A204.1 (cell line): ENCODE measurements around the gene NDUFS8.

Source experiments
- FAIRE-seq: peaks from 2 replicates; lab custom pipeline; 2012; peaks lifted over from hg19 to GRCh38; lab: Jason Lieb, UNC

Gene NDUFS8

GRCh38 chr11:68003846-68004550 lies 26.5 kb upstream of the NDUFS8 start, which contains the start of gene UNC93B1:
Gene UNC93B1 (minus strand): TSS chr11:68004097. CDS start chr11:68004043, 54 bp downstream.
- no peak for FAIRE-seq

GRCh38 chr11:68004551-68005335 lies 25.7 kb upstream of the NDUFS8 start:
- FAIRE-seq = no peak

- no peak for FAIRE-seq
Observed at GRCh38 chr11:68006606-68007166, 23.8 kb upstream of the NDUFS8 start.

- FAIRE-seq = no peak
Observed at GRCh38 chr11:68007498-68008380, 22.7 kb upstream of the NDUFS8 start.

GRCh38 chr11:68008381-68009337 lies 21.8 kb upstream of the NDUFS8 start:
- FAIRE-seq = no peak

- FAIRE-seq = peak; percentile 56
Observed at GRCh38 chr11:68009391-68010089, 20.9 kb upstream of the NDUFS8 start.

GRCh38 chr11:68010090-68011041 lies 20.1 kb upstream of the NDUFS8 start, which contains the start of gene ALDH3B1:
Gene ALDH3B1 (plus strand): TSS chr11:68010327. CDS start chr11:68015298, 4,971 bp downstream.
- peak; percentile 52 for FAIRE-seq

- FAIRE-seq = no peak
Observed at GRCh38 chr11:68011051-68011943, 19.2 kb upstream of the NDUFS8 start.

GRCh38 chr11:68012044-68012842 lies 18.2 kb upstream of the NDUFS8 start:
- no peak for FAIRE-seq

- FAIRE-seq = no peak
Observed at GRCh38 chr11:68012843-68013610, 17.5 kb upstream of the NDUFS8 start.

- no peak for FAIRE-seq
Observed at GRCh38 chr11:68013611-68014156, 16.8 kb upstream of the NDUFS8 start.

GRCh38 chr11:68014157-68014946 lies 16.1 kb upstream of the NDUFS8 start:
- FAIRE-seq = no peak

GRCh38 chr11:68014947-68015447 lies 15.5 kb upstream of the NDUFS8 start:
- FAIRE-seq = no peak

GRCh38 chr11:68015467-68015866 lies 15.0 kb upstream of the NDUFS8 start:
- no peak for FAIRE-seq
